Nephron progenitor cell (in vitro differentiated cells): Measurements from ENCODE around the gene TMED10.
A peak's percentile ranks its signal among the peaks of the same experiment; 100 is the strongest.
"Not testable (repeated sequence)": the region's sequence is repeated elsewhere in the genome, so short reads cannot be mapped to it uniquely, and the experiment has no call there.

Experiments used
- DNase-seq: peaks from one replicate; pipeline ENCODE4 v3.0.0; 2021
- H3K27ac Mint-ChIP-seq: 2 replicates; pipeline ENCODE4 v1.8.0; 2021; ENCODE audit warnings: mild to moderate bottlenecking, moderate library complexity, mixed read lengths
- H3K27me3 Mint-ChIP-seq: 2 replicates; pipeline ENCODE4 v1.8.0; 2021; ENCODE audit warnings: mild to moderate bottlenecking, low read depth, mixed read lengths; ENCODE audit not compliant: poor library complexity
- H3K36me3 Mint-ChIP-seq: 2 replicates; pipeline ENCODE4 v1.8.0; 2021; ENCODE audit warnings: low read depth, mixed read lengths
- H3K4me1 Mint-ChIP-seq: 2 replicates; pipeline ENCODE4 v1.8.0; 2021; ENCODE audit warnings: mixed read lengths
- H3K4me3 Mint-ChIP-seq: 2 replicates; pipeline ENCODE4 v1.8.0; 2021; ENCODE audit warnings: mild to moderate bottlenecking, moderate library complexity, mixed read lengths
- H3K9me3 Mint-ChIP-seq: 2 replicates; pipeline ENCODE4 v1.8.0; 2021; ENCODE audit warnings: mild to moderate bottlenecking, moderate library complexity, mixed read lengths
- TF ChIP-seq, protein P1 (sequence below): fragments of 200-600 bp; sonication (generic); IDR thresholded peaks from 2 replicates; pipeline ENCODE4 v1.5.0; 2021; ENCODE audit warnings: antibody characterized with exemption

The TMED10 gene

GRCh38 chr14:75156901-75157300, 19.5 kb downstream of the TMED10 start:
- DNase-seq: no peak
- TF ChIP-seq, protein P1, sequence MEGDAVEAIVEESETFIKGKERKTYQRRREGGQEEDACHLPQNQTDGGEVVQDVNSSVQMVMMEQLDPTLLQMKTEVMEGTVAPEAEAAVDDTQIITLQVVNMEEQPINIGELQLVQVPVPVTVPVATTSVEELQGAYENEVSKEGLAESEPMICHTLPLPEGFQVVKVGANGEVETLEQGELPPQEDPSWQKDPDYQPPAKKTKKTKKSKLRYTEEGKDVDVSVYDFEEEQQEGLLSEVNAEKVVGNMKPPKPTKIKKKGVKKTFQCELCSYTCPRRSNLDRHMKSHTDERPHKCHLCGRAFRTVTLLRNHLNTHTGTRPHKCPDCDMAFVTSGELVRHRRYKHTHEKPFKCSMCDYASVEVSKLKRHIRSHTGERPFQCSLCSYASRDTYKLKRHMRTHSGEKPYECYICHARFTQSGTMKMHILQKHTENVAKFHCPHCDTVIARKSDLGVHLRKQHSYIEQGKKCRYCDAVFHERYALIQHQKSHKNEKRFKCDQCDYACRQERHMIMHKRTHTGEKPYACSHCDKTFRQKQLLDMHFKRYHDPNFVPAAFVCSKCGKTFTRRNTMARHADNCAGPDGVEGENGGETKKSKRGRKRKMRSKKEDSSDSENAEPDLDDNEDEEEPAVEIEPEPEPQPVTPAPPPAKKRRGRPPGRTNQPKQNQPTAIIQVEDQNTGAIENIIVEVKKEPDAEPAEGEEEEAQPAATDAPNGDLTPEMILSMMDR: no peak
- H3K36me3 Mint-ChIP-seq: peaks cover 18% of the 10 kb centered on the region
- H3K4me3 Mint-ChIP-seq: no peak overlapping the region
- peak overlapping the region; percentile 36 for H3K27ac Mint-ChIP-seq
- H3K9me3 Mint-ChIP-seq: no peaks in the 10 kb centered on the region
- no peaks in the 10 kb centered on the region for H3K27me3 Mint-ChIP-seq
- peaks cover 11% of the 10 kb centered on the region for H3K4me1 Mint-ChIP-seq

DNA sequence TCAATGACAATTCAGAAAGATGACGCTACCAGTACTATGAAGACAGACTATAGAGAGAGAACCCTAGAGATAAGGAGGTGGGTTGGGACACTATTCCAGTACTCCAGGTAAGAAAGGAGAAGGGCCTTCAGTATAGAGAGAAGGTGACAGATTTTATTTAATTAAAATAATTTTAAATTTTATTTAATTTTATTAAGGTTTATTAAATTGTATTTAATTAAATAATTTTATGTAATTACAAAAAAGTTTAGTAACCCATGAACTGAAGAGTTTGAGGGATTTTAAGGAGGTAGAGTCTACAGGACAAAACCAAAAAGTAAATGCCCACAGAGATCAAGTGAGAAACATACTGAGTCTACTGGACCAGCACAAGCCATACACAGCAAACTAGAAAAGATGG, 20.3 kb downstream of the TMED10 start:
- Mint-ChIP-seq H3K9me3 (no peaks in the 10 kb centered on the region), H3K27me3 (no peaks in the 10 kb centered on the region), H3K4me1 (peaks cover 5% of the 10 kb centered on the region), H3K4me3 (no peak overlapping the region), H3K27ac (no peak overlapping the region), H3K36me3 (peaks cover 25% of the 10 kb centered on the region)
- TF ChIP-seq, protein P1: no peak
- DNase-seq: no peak

- H3K27me3 Mint-ChIP-seq: no peaks in the 10 kb centered on the region
These were observed 21.2 kb downstream of the TMED10 start for GRCh38 chr14:75155169-75155568.

GRCh38 chr14:75153295-75153694, 23.1 kb downstream of the TMED10 start:
- no peaks in the 10 kb centered on the region for H3K27me3 Mint-ChIP-seq
- TF ChIP-seq, protein P1: no peak
- no peaks in the 10 kb centered on the region for H3K9me3 Mint-ChIP-seq
- no peak overlapping the region for H3K27ac Mint-ChIP-seq
- H3K4me1 Mint-ChIP-seq: peaks cover 4% of the 10 kb centered on the region
- no peak for DNase-seq
- H3K4me3 Mint-ChIP-seq: no peak overlapping the region
- peaks cover 36% of the 10 kb centered on the region for H3K36me3 Mint-ChIP-seq

More at GRCh38 chr14:75155169-75155568, 21.2 kb downstream of the TMED10 start:
- no peak overlapping the region for H3K27ac Mint-ChIP-seq
- no peak overlapping the region for H3K4me3 Mint-ChIP-seq
- peaks cover 26% of the 10 kb centered on the region for H3K36me3 Mint-ChIP-seq
- no peak for DNase-seq
- no peaks in the 10 kb centered on the region for H3K4me1 Mint-ChIP-seq
- no peaks in the 10 kb centered on the region for H3K9me3 Mint-ChIP-seq
- TF ChIP-seq, protein P1: no peak

DNA sequence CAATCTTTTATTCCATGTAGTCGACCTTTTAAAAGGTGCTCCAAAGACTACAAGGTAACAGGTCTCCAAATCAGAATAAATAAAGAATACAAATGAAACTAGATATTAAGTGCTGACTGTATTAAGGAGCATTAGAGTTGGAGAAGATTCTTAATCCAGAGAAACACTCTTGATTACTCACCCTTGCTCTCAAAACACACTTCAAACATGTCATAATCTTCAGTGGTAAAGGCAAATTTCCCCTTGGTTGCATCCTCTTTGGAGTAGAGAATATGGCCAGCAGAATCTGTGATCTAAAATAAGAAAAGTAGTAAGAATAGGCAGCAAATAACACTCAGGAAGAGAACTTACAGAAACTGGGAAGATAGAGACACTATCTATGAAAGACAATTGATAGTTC, 24.6 kb downstream of the TMED10 start:
- no peaks in the 10 kb centered on the region for H3K27me3 Mint-ChIP-seq
- H3K36me3 Mint-ChIP-seq: peaks cover 32% of the 10 kb centered on the region
- TF ChIP-seq, protein P1: no peak
- no peak overlapping the region for H3K4me3 Mint-ChIP-seq
- no peak for DNase-seq
- H3K27ac Mint-ChIP-seq: no peak overlapping the region
- peaks cover 15% of the 10 kb centered on the region for H3K4me1 Mint-ChIP-seq
- H3K9me3 Mint-ChIP-seq: no peaks in the 10 kb centered on the region

- DNase-seq, H3K27ac Mint-ChIP-seq, H3K27me3 Mint-ChIP-seq, H3K9me3 Mint-ChIP-seq, H3K4me3 Mint-ChIP-seq: not testable (repeated sequence)
- Mint-ChIP-seq H3K4me1 (peaks cover 15% of the 10 kb centered on the region), H3K36me3 (peaks cover 41% of the 10 kb centered on the region)
These were observed 25.8 kb downstream of the TMED10 start for GRCh38 chr14:75150637-75151036.
